B cell (primary cell): ENCODE measurements around the gene LCE1A. TPM values are rescaled to one million over a fixed set of nuclear protein-coding genes. Genes with fewer than 3 reads are reported as not detected.

Experiments
- ATAC-seq: fragments of 200-7000 bp; cut with Tn5 transposase; one replicate; pipeline ENCODE4 v1.10.0; 2021; ENCODE audit warnings: low read depth, mild to moderate bottlenecking, moderate number of reproducible peaks, moderate library complexity
- CTCF ChIA-PET: fragments of 350-600 bp; sonication (Branson Sonifier 250); formaldehyde crosslinking; loops from one replicate; lab custom pipeline; 2021; ENCODE audit warnings: antibody characterized with exemption, inconsistent platforms; lab: Charles Lee
- POLR2A ChIA-PET: fragments of 350-600 bp; sonication (Branson Sonifier 250); formaldehyde crosslinking; loops from one replicate; lab custom pipeline; 2021; ENCODE audit warnings: antibody characterized with exemption; lab: Charles Lee
- DNase-seq: peaks from one replicate; pipeline ENCODE4 v3.0.0; 2013
- H2AFZ ChIP-seq: 2 replicates; pipeline ENCODE4 v1.6.1; 2012; ENCODE audit warnings: mild to moderate bottlenecking, low read depth, low read length; ENCODE audit not compliant: insufficient read depth, poor library complexity, severe bottlenecking
- H3K27ac ChIP-seq, 2 donors: 1 replicate in 1 of 2; 2 replicates in 1 of 2; pipeline ENCODE4 v1.5.1; 2012 to 2013; ENCODE audit warnings: low read length in 2 of 2, mild to moderate bottlenecking in 2 of 2, moderate library complexity in 1 of 2
- H3K27me3 ChIP-seq, 4 experiments: fragments of 200-600 bp in 1 of 4; sonication (generic) in 1 of 4; replicated peaks in 1 of 4; 1 replicate in 2 of 4; 2 replicates in 2 of 4; pipeline versions ENCODE4 v1.6.1 to v1.7.0; 2013 to 2016; ENCODE audit warnings: low read length in 3 of 4, mild to moderate bottlenecking in 2 of 4, mixed read lengths in 1 of 4, moderate library complexity in 1 of 4; ENCODE audit not compliant: insufficient read depth in 4 of 4, control insufficient read depth in 3 of 4; ENCODE audit errors: control extremely low read depth in 1 of 4
- H3K36me3 ChIP-seq, 2 experiments: replicated peaks in 1 of 2; 1 replicate in 1 of 2; 2 replicates in 1 of 2; pipeline versions ENCODE4 v1.6.1 to v1.7.1; 2013; ENCODE audit warnings: low read length in 1 of 2; ENCODE audit not compliant: insufficient read depth in 2 of 2, control insufficient read depth in 1 of 2; ENCODE audit errors: control extremely low read depth in 1 of 2, extremely low read depth in 1 of 2
- H3K4me1 ChIP-seq, 2 donors: fragments of 200-600 bp in 1 of 2; sonication (generic) in 1 of 2; 1 replicate in 1 of 2; 2 replicates in 1 of 2; pipeline versions ENCODE4 v1.5.1 to v1.6.1; 2013 to 2017; ENCODE audit warnings: low read length in 2 of 2; ENCODE audit not compliant: control insufficient read depth in 2 of 2, insufficient read depth in 2 of 2
- H3K4me2 ChIP-seq: replicated peaks from 2 replicates; pipeline ENCODE3; 2012; ENCODE audit warnings: mild to moderate bottlenecking, low read depth, low read length; ENCODE audit not compliant: poor library complexity, severe bottlenecking
- H3K4me3 ChIP-seq, 5 experiments: fragments of 200-600 bp in 1 of 5; sonication (generic) in 1 of 5; 1 replicate in 3 of 5; 2 replicates in 2 of 5; pipeline versions ENCODE4 v1.5.1 to v1.7.0; 2011 to 2016; ENCODE audit warnings: low read length in 4 of 5, mild to moderate bottlenecking in 4 of 5, low read depth in 2 of 5, control low read depth in 1 of 5, moderate library complexity in 1 of 5; ENCODE audit not compliant: insufficient read depth in 1 of 5; ENCODE audit errors: control extremely low read depth in 1 of 5, extremely low read depth in 1 of 5
- H3K79me2 ChIP-seq: fragments of 200-600 bp; sonication (generic); one replicate; pipeline ENCODE4 v1.6.0; 2016; ENCODE audit warnings: low read length; ENCODE audit not compliant: control insufficient read depth, insufficient read depth
- H3K9ac ChIP-seq: fragments of 200-600 bp; sonication (generic); 2 replicates; pipeline ENCODE4 v1.6.1; 2017; ENCODE audit warnings: mild to moderate bottlenecking, low read length, moderate library complexity
- H3K9me3 ChIP-seq, 3 donors: one replicate each; pipeline versions ENCODE4 v1.6.1 to v1.7.1; 2013; ENCODE audit warnings: low read length in 2 of 3; ENCODE audit not compliant: control insufficient read depth in 2 of 3, insufficient read depth in 1 of 3; ENCODE audit errors: control extremely low read depth in 1 of 3
- H4K20me1 ChIP-seq: 2 replicates; pipeline ENCODE4 v1.6.0; 2012; ENCODE audit warnings: mild to moderate bottlenecking, low read length; ENCODE audit not compliant: insufficient read depth, control insufficient read depth, poor library complexity, severe bottlenecking
- H3K27ac Mint-ChIP-seq: one replicate; pipeline ENCODE4 v1.8.0; 2021; ENCODE audit warnings: mixed read lengths
- H3K27me3 Mint-ChIP-seq: one replicate; pipeline ENCODE4 v1.8.0; 2021; ENCODE audit warnings: mixed read lengths
- H3K4me1 Mint-ChIP-seq: one replicate; pipeline ENCODE4 v1.8.0; 2021; ENCODE audit warnings: mixed read lengths
- H3K4me3 Mint-ChIP-seq: one replicate; pipeline ENCODE4 v1.8.0; 2021; ENCODE audit warnings: mixed read lengths
- H3K9me3 Mint-ChIP-seq: one replicate; pipeline ENCODE4 v1.8.0; 2022; ENCODE audit warnings: mixed read lengths; ENCODE audit not compliant: insufficient read depth
- EZH2 ChIP-seq: IDR thresholded peaks from 2 replicates; pipeline ENCODE4 v1.6.1; 2012; ENCODE audit warnings: borderline replicate concordance, low read depth, mild to moderate bottlenecking, moderate library complexity, low read length; ENCODE audit not compliant: insufficient read depth, poor library complexity, severe bottlenecking
- WGBS: methylation state at CpG from one replicate; pipeline ENCODE4 v1.1.5; 2013; ENCODE audit warnings: missing lambda C conversion rate; ENCODE audit not compliant: insufficient coverage; 5-methylcytosine and 5-hydroxymethylcytosine counted together
- intact Hi-C: fragments of 100-400 bp; cut with micrococcal nuclease; formaldehyde crosslinking; loops from one replicate; pipeline ENCODE4 v1.10.0; 2022
- polyA plus RNA-seq: library from polyadenylated mRNA; depleted of rRNA; stranded (reverse); fragments of >200 nt; gene quantifications from 2 replicates; pipeline ENCODE4 v1.2.3, GENCODE V29; 2012
- total RNA-seq, 2 donors: library from RNA; stranded (reverse); fragments of 120-200 nt in 1 of 2; gene quantifications; 1 replicate in 1 of 2; 2 replicates in 1 of 2; pipeline versions ENCODE4 v1.2.3 to v1.2.4, GENCODE V29; 2013 to 2022
- TF ChIP-seq, protein P1 (sequence below): fragments of 200-600 bp; IDR thresholded peaks from one replicate; pipeline ENCODE4 v1.8.0; 2022; ENCODE audit warnings: antibody characterized with exemption, mild to moderate bottlenecking

Gene LCE1A
- total and polyA plus RNA-seq, 2 donors (not counting 1 experiment from before 2014, with no cell fraction given) = not detected

DNA sequence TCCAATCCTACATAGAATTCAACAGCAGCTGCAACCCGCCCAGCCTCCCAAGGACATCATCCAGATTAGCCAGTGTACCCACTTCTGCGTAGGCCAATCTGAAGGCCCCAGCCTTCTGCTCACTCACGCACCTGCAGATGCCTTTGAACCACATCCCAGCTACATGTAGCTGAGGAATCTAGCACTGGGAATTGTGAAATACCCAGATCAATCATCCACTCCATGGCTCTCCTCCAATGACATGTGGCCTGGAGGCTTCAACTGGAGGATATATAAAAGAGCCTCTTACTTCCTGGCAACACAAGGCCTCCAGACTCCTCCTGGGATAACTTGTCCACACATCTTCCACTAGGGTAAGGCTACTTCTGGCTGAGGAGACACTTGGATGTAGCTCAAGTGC, 15.3 kb downstream of the LCE1A start, which contains the start of gene LCE6A:
Gene LCE6A, plus strand, starts transcription at position 301 of the 400 bp plus-strand sequence. CDS start 665 bp downstream, outside the sequence.
- DNase-seq = no peak
- H3K4me1 Mint-ChIP-seq = no peaks in the 10 kb centered on the region

DNA sequence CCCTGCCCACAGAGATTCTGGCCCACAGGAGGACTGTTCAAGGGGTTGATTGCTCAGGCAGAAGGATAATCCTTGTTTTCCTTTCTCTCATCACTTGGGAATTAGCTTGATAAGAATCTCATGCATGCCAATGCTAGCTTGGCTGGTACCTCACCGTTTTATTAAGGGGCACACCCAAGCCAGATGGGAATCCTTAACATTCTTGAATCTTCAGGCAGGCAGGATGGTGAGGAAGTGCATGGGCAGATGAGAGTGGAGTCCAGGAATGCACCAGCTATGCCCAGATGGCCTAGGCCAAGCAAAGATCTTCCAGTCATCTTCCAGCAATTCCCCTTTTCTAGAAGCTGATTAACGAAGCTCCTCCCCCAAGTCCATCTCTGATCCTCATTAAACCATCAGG, 28.4 kb downstream of the LCE1A start:
- intact Hi-C loops = no loop called here
- CTCF ChIA-PET = interaction anchor here (2.1 kb wide), 1 partner anchor 14 kb away, joined by 8 read pairs; no protein-coding TSS in a partner anchor

More for the DNA sequence above, 15.3 kb downstream of the LCE1A start, which contains the start of gene LCE6A:
- Histone ChIP-seq H3K27me3 (peaks cover 0 to 6% (median 0%) of the 10 kb centered on the region in 4 experiments), H3K79me2 (no peaks in the 10 kb centered on the region), H3K9ac (no peak within 1 kb of the TSS), H3K4me2 (no peak within 1 kb of the TSS), H3K27ac (no peak within 1 kb of the TSS), H3K4me1 (no peaks in the 10 kb centered on the region), H2AFZ (no peak within 1 kb of the TSS), H3K4me3 (no peak within 1 kb of the TSS), H4K20me1 (no peaks in the 10 kb centered on the region), H3K36me3 (no peaks in the 10 kb centered on the region), H3K9me3 (no peaks in the 10 kb centered on the region)
- CTCF ChIA-PET = no interaction called here
- POLR2A ChIA-PET = no interaction called here
- ATAC-seq = no peak
- intact Hi-C loops = no loop called here
- Mint-ChIP-seq H3K4me3 (no peak within 1 kb of the TSS), H3K27me3 (peaks cover 26% of the 10 kb centered on the region), H3K27ac (no peak within 1 kb of the TSS), H3K9me3 (no peaks in the 10 kb centered on the region)
- 95% methylated on average over 3 of the region's 3 CpGs for WGBS
- TF ChIP-seq, protein P1, sequence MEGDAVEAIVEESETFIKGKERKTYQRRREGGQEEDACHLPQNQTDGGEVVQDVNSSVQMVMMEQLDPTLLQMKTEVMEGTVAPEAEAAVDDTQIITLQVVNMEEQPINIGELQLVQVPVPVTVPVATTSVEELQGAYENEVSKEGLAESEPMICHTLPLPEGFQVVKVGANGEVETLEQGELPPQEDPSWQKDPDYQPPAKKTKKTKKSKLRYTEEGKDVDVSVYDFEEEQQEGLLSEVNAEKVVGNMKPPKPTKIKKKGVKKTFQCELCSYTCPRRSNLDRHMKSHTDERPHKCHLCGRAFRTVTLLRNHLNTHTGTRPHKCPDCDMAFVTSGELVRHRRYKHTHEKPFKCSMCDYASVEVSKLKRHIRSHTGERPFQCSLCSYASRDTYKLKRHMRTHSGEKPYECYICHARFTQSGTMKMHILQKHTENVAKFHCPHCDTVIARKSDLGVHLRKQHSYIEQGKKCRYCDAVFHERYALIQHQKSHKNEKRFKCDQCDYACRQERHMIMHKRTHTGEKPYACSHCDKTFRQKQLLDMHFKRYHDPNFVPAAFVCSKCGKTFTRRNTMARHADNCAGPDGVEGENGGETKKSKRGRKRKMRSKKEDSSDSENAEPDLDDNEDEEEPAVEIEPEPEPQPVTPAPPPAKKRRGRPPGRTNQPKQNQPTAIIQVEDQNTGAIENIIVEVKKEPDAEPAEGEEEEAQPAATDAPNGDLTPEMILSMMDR = no peak
- TF ChIP-seq EZH2 = no peak

More for the DNA sequence above, 28.4 kb downstream of the LCE1A start:
- no peaks in the 10 kb centered on the region for H3K27me3 ChIP-seq
- DNase-seq = no peak
- POLR2A ChIA-PET = no interaction called here
- no peak overlapping the region for H3K9ac ChIP-seq
- no peaks in the 10 kb centered on the region for H3K4me1 ChIP-seq
- H3K9me3 ChIP-seq = no peaks in the 10 kb centered on the region
- no peaks in the 10 kb centered on the region for H4K20me1 ChIP-seq
- Mint-ChIP-seq H3K9me3 (no peaks in the 10 kb centered on the region), H3K4me3 (no peak overlapping the region), H3K4me1 (no peaks in the 10 kb centered on the region), H3K27me3 (peaks cover 21% of the 10 kb centered on the region), H3K27ac (no peak overlapping the region)
- H3K27ac ChIP-seq = no peak overlapping the region
- no peaks in the 10 kb centered on the region for H3K79me2 ChIP-seq
- no peak overlapping the region for H3K4me2 ChIP-seq
- no peak overlapping the region for H3K4me3 ChIP-seq
- TF ChIP-seq EZH2 = no peak
- TF ChIP-seq, protein P1 = no peak
- WGBS = 55% methylated on average over 1 of the region's 2 CpGs
- no peaks in the 10 kb centered on the region for H3K36me3 ChIP-seq
- H2AFZ ChIP-seq = no peak overlapping the region
- no peak for ATAC-seq
